HG03575 (cell line): ENCODE results near the gene GTF2B.

Experiments used
- ATAC-seq: cut with Tn5 transposase; IDR thresholded peaks from one replicate; pipeline ENCODE4 v1.9.1; 2021; ENCODE audit not compliant: unreplicated experiment, insufficient number of reproducible peaks, low FRiP score; ENCODE audit errors: extremely low read depth

The GTF2B gene

DNA sequence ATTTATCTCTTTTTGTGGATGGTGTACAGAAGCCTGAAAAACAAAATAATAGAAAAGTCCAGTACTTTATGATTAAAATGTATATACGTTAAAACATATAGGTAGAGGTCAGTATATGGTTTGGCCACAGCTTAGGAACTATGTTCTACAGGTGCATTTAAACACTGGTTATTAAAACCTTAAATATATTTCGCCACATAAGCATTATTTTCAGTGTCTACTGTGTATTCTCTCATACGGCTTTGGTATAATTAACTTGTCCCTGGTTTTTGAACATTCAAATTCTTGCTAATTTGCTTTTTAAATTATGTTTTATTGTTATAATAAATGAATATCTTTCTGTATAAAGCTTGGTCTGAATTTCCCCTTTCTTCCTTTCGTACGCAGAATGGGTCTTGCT, 87.9 kb downstream of the GTF2B start:
- no peak for ATAC-seq

DNA sequence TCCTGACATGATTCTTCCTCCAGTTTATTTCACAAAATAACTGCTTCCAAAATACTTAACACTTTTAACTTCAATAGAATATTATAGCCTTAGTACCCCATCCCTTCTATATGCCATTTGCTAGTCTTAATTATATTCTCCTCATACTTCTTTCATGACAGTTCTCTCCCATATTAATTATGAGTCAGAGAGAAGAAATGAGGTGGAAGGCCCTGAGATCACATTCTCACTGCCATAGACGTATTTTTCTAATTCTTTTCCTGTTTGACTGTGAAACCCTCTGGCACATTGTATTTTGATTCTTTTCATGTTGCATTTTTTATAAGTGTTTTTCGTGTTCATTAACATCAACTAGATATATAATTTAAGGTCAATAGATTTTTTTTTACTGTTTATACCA, 88.4 kb downstream of the GTF2B start:
- no peak for ATAC-seq
